22Rv1 (cell line): ENCODE measurements around the gene AP2A2.

Source experiments
- CTCF ChIP-seq: fragments of 450-650 bp; IDR thresholded peaks from 2 replicates; pipeline ENCODE4 v1.5.1; 2017; ENCODE audit warnings: mild to moderate bottlenecking
- ZFX ChIP-seq: fragments of 450-650 bp; IDR thresholded peaks from 2 replicates; pipeline ENCODE4 v1.6.1; 2017; ENCODE audit warnings: antibody characterized with exemption, borderline replicate concordance

DNA sequence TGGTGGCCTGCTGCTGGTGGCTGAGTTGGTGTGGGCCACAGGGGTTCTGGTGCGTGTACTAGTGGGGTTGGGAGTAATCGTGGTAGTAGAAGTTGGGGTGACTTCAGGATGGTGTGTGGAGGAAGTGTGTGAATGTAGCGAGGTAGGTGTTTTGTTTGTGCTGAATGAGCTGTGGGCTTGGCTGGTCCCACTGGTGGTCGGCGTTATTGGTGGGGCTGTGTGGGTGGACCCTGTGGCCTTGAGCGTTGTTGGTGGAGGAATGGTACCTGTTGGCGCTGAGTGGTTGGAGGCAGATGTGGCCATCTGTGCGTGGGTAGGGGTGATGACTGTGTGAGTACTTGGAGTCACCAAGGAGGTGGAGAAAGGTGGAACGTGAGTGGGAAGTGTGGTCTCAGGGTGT, 92.4 kb downstream of the AP2A2 start:
- TF ChIP-seq CTCF (no peak), ZFX (no peak)
